ENCODE results near the gene PBX4.
A peak's percentile ranks its signal among the peaks of the same experiment; 100 is the strongest.

The PBX4 gene

DNA sequence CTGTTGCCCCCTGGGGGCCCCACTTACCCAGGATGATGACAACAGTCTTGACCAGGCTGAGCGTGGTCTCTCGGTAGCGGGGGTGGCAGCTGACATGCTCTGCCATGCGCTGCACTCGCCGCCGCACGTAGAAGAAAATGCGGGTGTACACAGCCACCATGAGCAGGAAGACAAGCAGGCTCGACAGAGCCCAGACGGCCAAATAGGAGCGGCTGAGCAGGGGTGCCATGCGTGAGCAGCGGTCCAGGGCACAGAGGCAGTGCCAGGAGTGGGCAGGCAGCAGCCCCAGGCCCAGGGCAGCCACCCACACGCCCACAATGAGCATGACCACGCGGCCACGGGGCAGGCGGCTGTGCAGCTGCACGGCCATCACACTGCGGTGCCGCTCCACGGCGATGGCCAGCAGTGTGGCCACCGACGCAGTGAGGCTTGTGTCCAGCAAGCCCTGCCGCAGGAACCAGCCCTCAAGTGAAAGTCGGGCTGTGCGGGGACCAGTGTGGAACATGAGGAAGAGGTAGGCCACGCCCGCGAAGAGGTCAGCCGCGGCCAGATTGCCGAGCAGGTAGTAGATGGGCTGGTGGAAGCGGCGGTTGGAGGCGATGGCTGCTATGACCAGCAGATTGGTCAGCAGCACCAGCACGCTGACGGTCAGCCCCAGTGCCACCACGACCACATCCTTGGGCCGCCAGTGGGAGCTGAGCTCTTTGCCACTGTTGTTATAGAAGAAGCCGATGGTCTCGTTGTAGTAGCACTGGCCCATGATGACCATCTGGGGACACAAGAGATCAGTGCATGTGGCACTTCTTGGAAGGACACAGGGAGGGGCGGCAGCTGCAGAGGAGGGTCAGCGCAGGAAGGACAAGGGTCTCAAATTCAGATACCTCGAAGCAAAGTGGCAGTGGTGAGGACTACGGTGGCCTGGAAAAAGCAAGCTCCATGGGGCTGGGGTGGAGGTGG is 8.3 kb upstream of the PBX4 start:
- H3K27me3 ChIP-seq (ENCODE audit: insufficient read depth, low read length), result no peaks in the 10 kb centered on the region
- H4K20me1 ChIP-seq (ENCODE audit: insufficient read depth, low read length), result no peaks in the 10 kb centered on the region
- H3K27ac ChIP-seq (ENCODE audit: low read depth, low read length, poor library complexity, severe bottlenecking), result peak overlapping the region; percentile 30
- peaks cover 27% of the 10 kb centered on the region for H3K4me1 ChIP-seq (ENCODE audit: insufficient read depth, low read length, severe bottlenecking)
- H3K4me3 ChIP-seq (ENCODE audit: low read depth, low read length, poor library complexity, severe bottlenecking), result peak overlapping the region; percentile 80
- no peaks in the 10 kb centered on the region for H3F3A ChIP-seq (ENCODE audit: insufficient read depth, low read length)
- H3K79me2 ChIP-seq (ENCODE audit: insufficient read depth, low read length), result no peaks in the 10 kb centered on the region
- TF ChIP-seq CTCF (IDR thresholded peaks at IDR 0.05; ENCODE audit: low read length) (no peak), EZH2 (IDR thresholded peaks at IDR 0.05; ENCODE audit: borderline replicate concordance, low read length) (no peak)
- H3K9ac ChIP-seq (ENCODE audit: low read length), result peak overlapping the region; percentile 87
- H3K9me3 ChIP-seq (ENCODE audit: low read length), result no peaks in the 10 kb centered on the region
- peak overlapping the region; percentile 74 for H3K4me2 ChIP-seq (ENCODE audit: low read length)
- H3K9me2 ChIP-seq (ENCODE audit: low read depth, low read length), result no peaks in the 10 kb centered on the region
- H3K36me3 ChIP-seq (ENCODE audit: insufficient read depth, low read length), result peaks cover 31% of the 10 kb centered on the region; the same call in 1 of the 2 replicates
- H2AFZ ChIP-seq (ENCODE audit: low read length), result no peak overlapping the region

GRCh38 chr19:19624032-19624570 is 5.6 kb upstream of the PBX4 start:
- H3K4me2 ChIP-seq (ENCODE audit: low read length), result no peak overlapping the region
- H3K27me3 ChIP-seq (ENCODE audit: insufficient read depth, low read length), result no peaks in the 10 kb centered on the region
- no peaks in the 10 kb centered on the region for H3F3A ChIP-seq (ENCODE audit: insufficient read depth, low read length)
- peaks cover 11% of the 10 kb centered on the region; the same call in 1 of the 2 replicates for H3K36me3 ChIP-seq (ENCODE audit: insufficient read depth, low read length)
- no peak overlapping the region for H2AFZ ChIP-seq (ENCODE audit: low read length)
- no peaks in the 10 kb centered on the region for H3K79me2 ChIP-seq (ENCODE audit: insufficient read depth, low read length)
- no peak overlapping the region for H3K4me3 ChIP-seq (ENCODE audit: low read depth, low read length, poor library complexity, severe bottlenecking)
- no peaks in the 10 kb centered on the region for H3K9me3 ChIP-seq (ENCODE audit: low read length)
- H4K20me1 ChIP-seq (ENCODE audit: insufficient read depth, low read length), result no peaks in the 10 kb centered on the region
- peak overlapping the region; percentile 8 for H3K27ac ChIP-seq (ENCODE audit: low read depth, low read length, poor library complexity, severe bottlenecking)
- no peaks in the 10 kb centered on the region for H3K9me2 ChIP-seq (ENCODE audit: low read depth, low read length)
- no peak for TF ChIP-seq CTCF (IDR thresholded peaks at IDR 0.05; ENCODE audit: low read length)
- TF ChIP-seq EZH2 (IDR thresholded peaks at IDR 0.05; ENCODE audit: borderline replicate concordance, low read length), result no peak
- H3K9ac ChIP-seq (ENCODE audit: low read length), result no peak overlapping the region
- peaks cover 32% of the 10 kb centered on the region for H3K4me1 ChIP-seq (ENCODE audit: insufficient read depth, low read length, severe bottlenecking)

DNA sequence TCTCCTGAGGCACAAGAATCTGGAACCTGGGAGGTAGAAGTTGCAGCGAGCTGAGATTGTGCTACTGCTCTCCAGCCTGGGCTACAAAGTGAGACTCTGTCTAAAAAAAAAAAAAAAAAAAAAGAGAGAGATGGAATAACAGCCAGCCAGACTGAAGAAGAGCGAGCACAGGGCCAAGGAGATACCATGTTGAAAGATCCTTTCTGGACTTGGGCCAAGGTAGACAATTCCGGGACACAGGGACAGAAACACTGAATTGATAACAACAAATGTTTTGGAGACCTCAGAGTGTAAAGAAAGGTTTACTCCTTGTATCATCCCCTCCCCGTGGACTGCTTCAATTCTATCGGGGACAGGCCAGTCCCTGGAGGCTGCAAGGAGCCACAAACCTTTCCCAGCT is 4.9 kb upstream of the PBX4 start:
- no peaks in the 10 kb centered on the region for H3K9me3 ChIP-seq (ENCODE audit: low read length)
- no peaks in the 10 kb centered on the region for H4K20me1 ChIP-seq (ENCODE audit: insufficient read depth, low read length)
- H3K4me2 ChIP-seq (ENCODE audit: low read length), result no peak overlapping the region
- no peaks in the 10 kb centered on the region for H3K79me2 ChIP-seq (ENCODE audit: insufficient read depth, low read length)
- H3F3A ChIP-seq (ENCODE audit: insufficient read depth, low read length), result no peaks in the 10 kb centered on the region
- no peak overlapping the region for H3K27ac ChIP-seq (ENCODE audit: low read depth, low read length, poor library complexity, severe bottlenecking)
- no peaks in the 10 kb centered on the region for H3K27me3 ChIP-seq (ENCODE audit: insufficient read depth, low read length)
- H3K9ac ChIP-seq (ENCODE audit: low read length), result no peak overlapping the region
- H3K4me3 ChIP-seq (ENCODE audit: low read depth, low read length, poor library complexity, severe bottlenecking), result no peak overlapping the region
- peaks cover 29% of the 10 kb centered on the region for H3K4me1 ChIP-seq (ENCODE audit: insufficient read depth, low read length, severe bottlenecking)
- H3K9me2 ChIP-seq (ENCODE audit: low read depth, low read length), result no peaks in the 10 kb centered on the region
- TF ChIP-seq EZH2 (IDR thresholded peaks at IDR 0.05; ENCODE audit: borderline replicate concordance, low read length), result no peak
- no peak for TF ChIP-seq CTCF (IDR thresholded peaks at IDR 0.05; ENCODE audit: low read length)
- no peak overlapping the region for H2AFZ ChIP-seq (ENCODE audit: low read length)
- peaks cover 11% of the 10 kb centered on the region; the same call in 1 of the 2 replicates for H3K36me3 ChIP-seq (ENCODE audit: insufficient read depth, low read length)

Measured in OCI-LY1 (cell line).